Testis (tissue), 2 donors: ENCODE data around the gene SAE1.

Experiments
- CTCF ChIP-seq, 3 experiments: fragments of 450-650 bp in 2 of 3; fragments of 200-600 bp in 1 of 3; sonication (generic) in 1 of 3; IDR thresholded peaks; one replicate each; pipeline ENCODE4 v1.5.1; 2016 to 2019; ENCODE audit warnings: antibody characterized with exemption in 3 of 3, mild to moderate bottlenecking in 2 of 3, moderate library complexity in 1 of 3
- POLR2A ChIP-seq: fragments of 450-650 bp; IDR thresholded peaks from one replicate; pipeline ENCODE4 v1.6.1; 2017; ENCODE audit warnings: antibody characterized with exemption, mild to moderate bottlenecking, moderate library complexity

- no peak for TF ChIP-seq CTCF (IDR thresholded peaks at IDR 0.05)
- TF ChIP-seq POLR2A: no peak
Measured at GRCh38 chr19:47133021-47133471, 2.4 kb downstream of the SAE1 start.
